Measurements from ENCODE around the gene VTI1A. TPM values are rescaled to one million over a fixed set of nuclear protein-coding genes. Genes with fewer than 3 reads are reported as not detected.
A peak's percentile ranks its signal among the peaks of the same experiment; 100 is the strongest.

Gene VTI1A
- total RNA-seq, 6 experiments from 2014 or later, result 11.2 to 26.2 (median 12.3) TPM

- Histone ChIP-seq H3K36me3 (no peaks in the 10 kb centered on the region), H3K9me3 (no peaks in the 10 kb centered on the region), H3K4me1 (peaks cover 0 to 19% (median 4%) of the 10 kb centered on the region in 4 donors), H3K27ac (peak overlapping the region in 2 of 3 donors; percentile 80), H3K27me3 (no peaks in the 10 kb centered on the region), H3K4me3 (no peak overlapping the region)
- TF ChIP-seq POLR2A (IDR thresholded peaks at IDR 0.05), result no peak
- TF ChIP-seq, protein P1, sequence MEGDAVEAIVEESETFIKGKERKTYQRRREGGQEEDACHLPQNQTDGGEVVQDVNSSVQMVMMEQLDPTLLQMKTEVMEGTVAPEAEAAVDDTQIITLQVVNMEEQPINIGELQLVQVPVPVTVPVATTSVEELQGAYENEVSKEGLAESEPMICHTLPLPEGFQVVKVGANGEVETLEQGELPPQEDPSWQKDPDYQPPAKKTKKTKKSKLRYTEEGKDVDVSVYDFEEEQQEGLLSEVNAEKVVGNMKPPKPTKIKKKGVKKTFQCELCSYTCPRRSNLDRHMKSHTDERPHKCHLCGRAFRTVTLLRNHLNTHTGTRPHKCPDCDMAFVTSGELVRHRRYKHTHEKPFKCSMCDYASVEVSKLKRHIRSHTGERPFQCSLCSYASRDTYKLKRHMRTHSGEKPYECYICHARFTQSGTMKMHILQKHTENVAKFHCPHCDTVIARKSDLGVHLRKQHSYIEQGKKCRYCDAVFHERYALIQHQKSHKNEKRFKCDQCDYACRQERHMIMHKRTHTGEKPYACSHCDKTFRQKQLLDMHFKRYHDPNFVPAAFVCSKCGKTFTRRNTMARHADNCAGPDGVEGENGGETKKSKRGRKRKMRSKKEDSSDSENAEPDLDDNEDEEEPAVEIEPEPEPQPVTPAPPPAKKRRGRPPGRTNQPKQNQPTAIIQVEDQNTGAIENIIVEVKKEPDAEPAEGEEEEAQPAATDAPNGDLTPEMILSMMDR (IDR thresholded peaks at IDR 0.05), result no peak
- ATAC-seq (no peak), DNase-seq (no peak)
- WGBS (ENCODE audit: insufficient coverage, low coverage, low lambda C conversion rate, missing lambda C conversion rate), result 72% methylated on average over 4 of the region's 4 CpGs
- intact Hi-C loops (cut with DNase I), result no loop called here
These were observed 358.2 kb downstream of the VTI1A start for GRCh38 chr10:112805254-112805590.

- no peak overlapping the region for H3K4me3 ChIP-seq
- peaks cover 0 to 19% (median 4%) of the 10 kb centered on the region in 4 donors for H3K4me1 ChIP-seq
- DNase-seq (peak in 1 of 3 donors; percentile 22), ATAC-seq (no peak)
- 81% methylated on average over 2 of the region's 6 CpGs for WGBS (ENCODE audit: insufficient coverage, low coverage, low lambda C conversion rate, missing lambda C conversion rate)
- H3K9me3 ChIP-seq, result no peaks in the 10 kb centered on the region
- no peaks in the 10 kb centered on the region for H3K36me3 ChIP-seq
- H3K27ac ChIP-seq, result peak overlapping the region in 2 of 3 donors; percentile 80
- H3K27me3 ChIP-seq, result no peaks in the 10 kb centered on the region
- intact Hi-C loops (cut with DNase I), result no loop called here
- TF ChIP-seq, protein P1 (IDR thresholded peaks at IDR 0.05), result no peak
- TF ChIP-seq POLR2A (IDR thresholded peaks at IDR 0.05), result no peak
These were observed 358.7 kb downstream of the VTI1A start for GRCh38 chr10:112805701-112806100.

GRCh38 chr10:112807013-112807412 is 360.0 kb downstream of the VTI1A start:
- DNase-seq (peak in 1 of 3 donors; percentile 11), ATAC-seq (no peak)
- intact Hi-C loops (cut with DNase I), result no loop called here
- H3K9me3 ChIP-seq, result no peaks in the 10 kb centered on the region
- no peaks in the 10 kb centered on the region for H3K36me3 ChIP-seq
- TF ChIP-seq, protein P1 (IDR thresholded peaks at IDR 0.05), result no peak
- TF ChIP-seq POLR2A (IDR thresholded peaks at IDR 0.05), result no peak
- H3K4me3 ChIP-seq, result no peak overlapping the region
- peaks cover 0 to 19% (median 4%) of the 10 kb centered on the region in 4 donors for H3K4me1 ChIP-seq
- H3K27ac ChIP-seq, result no peak overlapping the region
- no peaks in the 10 kb centered on the region for H3K27me3 ChIP-seq
- 98% methylated on average over 6 of the region's 8 CpGs for WGBS (ENCODE audit: insufficient coverage, low coverage, low lambda C conversion rate, missing lambda C conversion rate)

DNA sequence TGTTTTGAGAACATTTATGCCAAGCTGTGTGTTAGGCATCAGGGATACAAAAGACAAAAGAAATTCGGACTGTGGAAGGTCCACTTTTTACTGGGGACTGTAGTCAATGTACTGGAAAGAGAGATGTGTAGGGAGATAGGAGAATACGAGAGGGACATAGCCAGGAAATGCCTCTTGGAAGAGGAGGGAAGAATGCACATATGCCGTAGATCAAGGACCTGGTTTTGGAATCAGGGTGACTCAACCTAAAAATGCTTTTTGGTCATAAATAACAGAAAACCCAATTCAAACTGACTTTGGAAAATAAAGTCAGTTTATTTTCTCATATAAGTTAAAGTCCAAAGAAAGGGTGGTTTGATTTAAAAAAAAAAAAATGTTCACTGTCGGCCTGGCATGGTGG is 362.7 kb downstream of the VTI1A start:
- Histone ChIP-seq H3K27ac (no peak overlapping the region), H3K4me3 (no peak overlapping the region), H3K27me3 (no peaks in the 10 kb centered on the region), H3K9me3 (no peaks in the 10 kb centered on the region), H3K4me1 (peaks cover 0 to 7% (median 0%) of the 10 kb centered on the region in 4 donors), H3K36me3 (no peaks in the 10 kb centered on the region)
- ATAC-seq (no peak), DNase-seq (no peak)
- TF ChIP-seq, protein P1 (IDR thresholded peaks at IDR 0.05), result no peak
- TF ChIP-seq POLR2A (IDR thresholded peaks at IDR 0.05), result no peak
- WGBS (ENCODE audit: insufficient coverage, low coverage, low lambda C conversion rate, missing lambda C conversion rate), result 95% methylated on average over 4 of the region's 4 CpGs
- intact Hi-C loops (cut with DNase I), result no loop called here

GRCh38 chr10:112810711-112811151 is 363.7 kb downstream of the VTI1A start:
- H3K36me3 ChIP-seq, result no peaks in the 10 kb centered on the region
- no peaks in the 10 kb centered on the region for H3K9me3 ChIP-seq
- intact Hi-C loops (cut with DNase I), result no loop called here
- ATAC-seq (no peak), DNase-seq (peak in 1 of 3 donors; percentile 21)
- WGBS (ENCODE audit: insufficient coverage, low coverage, low lambda C conversion rate, missing lambda C conversion rate), result 95% methylated on average over 4 of the region's 10 CpGs
- no peaks in the 10 kb centered on the region for H3K27me3 ChIP-seq
- no peak overlapping the region for H3K27ac ChIP-seq
- no peak overlapping the region for H3K4me3 ChIP-seq
- peaks cover 0 to 6% (median 1%) of the 10 kb centered on the region in 4 donors for H3K4me1 ChIP-seq
- TF ChIP-seq POLR2A (IDR thresholded peaks at IDR 0.05), result no peak
- TF ChIP-seq, protein P1 (IDR thresholded peaks at IDR 0.05), result no peak
